TTC549 (cell line): ENCODE measurements around the gene KRTDAP.

Source experiments
- FAIRE-seq: peaks from 2 replicates; lab custom pipeline; 2012; peaks lifted over from hg19 to GRCh38; lab: Jason Lieb, UNC

The KRTDAP gene

GRCh38 chr19:35512831-35513627, 22.8 kb upstream of the KRTDAP start:
- no peak for FAIRE-seq

GRCh38 chr19:35511337-35511736, 21.1 kb upstream of the KRTDAP start:
- FAIRE-seq: no peak

GRCh38 chr19:35510626-35510964, 20.3 kb upstream of the KRTDAP start:
- FAIRE-seq: no peak

- no peak for FAIRE-seq
These were observed 19.8 kb upstream of the KRTDAP start for GRCh38 chr19:35509861-35510625.

GRCh38 chr19:35509018-35509652, 18.9 kb upstream of the KRTDAP start:
- no peak for FAIRE-seq

GRCh38 chr19:35508129-35508528, 17.9 kb upstream of the KRTDAP start:
- FAIRE-seq: no peak

- FAIRE-seq: no peak
These were observed 17.3 kb upstream of the KRTDAP start for GRCh38 chr19:35507561-35507960.

- FAIRE-seq: no peak
These were observed 15.7 kb upstream of the KRTDAP start for GRCh38 chr19:35506011-35506410.

- FAIRE-seq: no peak
These were observed 12.5 kb upstream of the KRTDAP start for GRCh38 chr19:35502751-35503150.

- no peak for FAIRE-seq
These were observed 11.4 kb upstream of the KRTDAP start for GRCh38 chr19:35501684-35502083.

GRCh38 chr19:35500611-35501010, 10.3 kb upstream of the KRTDAP start:
- no peak for FAIRE-seq

GRCh38 chr19:35498984-35499527, 8.8 kb upstream of the KRTDAP start:
- FAIRE-seq: no peak

- FAIRE-seq: no peak
These were observed 8.0 kb upstream of the KRTDAP start for GRCh38 chr19:35498220-35498619.

- no peak for FAIRE-seq
These were observed 7.1 kb upstream of the KRTDAP start for GRCh38 chr19:35497406-35497805.

GRCh38 chr19:35495107-35496064, 5.1 kb upstream of the KRTDAP start:
- no peak for FAIRE-seq

- FAIRE-seq: no peak
These were observed 3.7 kb upstream of the KRTDAP start for GRCh38 chr19:35493971-35494370.

- FAIRE-seq: no peak
These were observed 1.6 kb upstream of the KRTDAP start for GRCh38 chr19:35491836-35492360.

- no peak for FAIRE-seq
These were observed 1.6 kb downstream of the KRTDAP start for GRCh38 chr19:35488677-35489076.

GRCh38 chr19:35487656-35488182, 2.5 kb downstream of the KRTDAP start:
- no peak for FAIRE-seq

GRCh38 chr19:35486268-35486708, 4.0 kb downstream of the KRTDAP start:
- FAIRE-seq: no peak
